WTC11 (cell line): ENCODE results near the gene FERMT1. TPM values are rescaled to one million over a fixed set of nuclear protein-coding genes. Genes with fewer than 3 reads are reported as not detected.

Experiments
- ATAC-seq: fragments of 200-7000 bp; cut with Tn5 transposase; 2 replicates; pipeline ENCODE4 v1.10.0; 2021; ENCODE audit warnings: mild to moderate bottlenecking, moderate library complexity
- CTCF ChIA-PET: fragments of 300-600 bp; sonication (Branson Sonifier 250); formaldehyde crosslinking; loops from one replicate; lab custom pipeline; 2021; ENCODE audit warnings: antibody characterized with exemption; lab: Charles Lee
- POLR2A ChIA-PET: fragments of 350-600 bp; sonication (Branson Sonifier 250); formaldehyde crosslinking; loops from one replicate; lab custom pipeline; 2021; ENCODE audit warnings: antibody characterized with exemption; lab: Charles Lee
- DNase-seq: peaks from one replicate; pipeline ENCODE4 v3.0.0; 2021; ENCODE audit warnings: low spot score
- H3K27ac Mint-ChIP-seq: 2 replicates; pipeline ENCODE4 v1.8.0; 2021; ENCODE audit warnings: mixed read lengths
- H3K27me3 Mint-ChIP-seq: 2 replicates; pipeline ENCODE4 v1.8.0; 2021; ENCODE audit warnings: low read depth, mild to moderate bottlenecking, moderate library complexity, mixed read lengths
- H3K36me3 Mint-ChIP-seq: 2 replicates; pipeline ENCODE4 v1.8.0; 2021; ENCODE audit warnings: mixed read lengths
- H3K4me1 Mint-ChIP-seq: 2 replicates; pipeline ENCODE4 v1.8.0; 2022; ENCODE audit warnings: mixed read lengths
- H3K4me3 Mint-ChIP-seq: 2 replicates; pipeline ENCODE4 v1.8.0; 2021; ENCODE audit warnings: mild to moderate bottlenecking, moderate library complexity, mixed read lengths
- H3K9me3 Mint-ChIP-seq: 2 replicates; pipeline ENCODE4 v1.8.0; 2021; ENCODE audit warnings: mixed read lengths
- AR ChIP-seq: fragments of 250-450 bp; sonication (Bioruptor Pico); IDR thresholded peaks from 2 replicates; pipeline ENCODE4 v1.9.0; 2021; ENCODE audit warnings: mild to moderate bottlenecking
- ATF1 ChIP-seq: sonication (generic); formaldehyde crosslinking; IDR thresholded peaks from 2 replicates; pipeline ENCODE4 v1.8.1; 2023; ENCODE audit warnings: mild to moderate bottlenecking, moderate library complexity, missing genetic modification reagents
- ATF3 ChIP-seq: sonication (generic); formaldehyde crosslinking; conservative IDR thresholded peaks from 2 replicates; pipeline ENCODE4 v1.8.1; 2022; ENCODE audit warnings: mild to moderate bottlenecking, missing genetic modification reagents
- ATF6 ChIP-seq: sonication (generic); formaldehyde crosslinking; IDR thresholded peaks from 2 replicates; pipeline ENCODE4 v1.8.1; 2023; ENCODE audit warnings: mild to moderate bottlenecking, missing genetic modification reagents
- CREM ChIP-seq: sonication (generic); formaldehyde crosslinking; IDR thresholded peaks from 2 replicates; pipeline ENCODE4 v1.8.1; 2022; ENCODE audit warnings: mild to moderate bottlenecking, missing genetic modification reagents, moderate library complexity
- HMGA2 ChIP-seq: fragments of 250-450 bp; sonication (Bioruptor Pico); IDR thresholded peaks from 2 replicates; pipeline ENCODE4 v1.4.0; 2021; ENCODE audit warnings: mild to moderate bottlenecking, moderate library complexity
- NFYB ChIP-seq: sonication (generic); formaldehyde crosslinking; conservative IDR thresholded peaks from 2 replicates; pipeline ENCODE4 v1.8.0; 2022; ENCODE audit warnings: low read depth, missing genetic modification reagents
- OVOL2 ChIP-seq: fragments of 250-450 bp; sonication (Bioruptor Pico); IDR thresholded peaks from 2 replicates; pipeline ENCODE4 v1.9.0; 2021; ENCODE audit warnings: mild to moderate bottlenecking, borderline replicate concordance
- PREB ChIP-seq: sonication (generic); formaldehyde crosslinking; IDR thresholded peaks from 2 replicates; pipeline ENCODE4 v1.8.1; 2022; ENCODE audit warnings: mild to moderate bottlenecking, missing genetic modification reagents, moderate library complexity, borderline replicate concordance
- PRRX2 ChIP-seq: fragments of 250-450 bp; sonication (Bioruptor Pico); IDR thresholded peaks from 2 replicates; pipeline ENCODE4 v1.8.0; 2021; ENCODE audit warnings: mild to moderate bottlenecking
- SMAD4 ChIP-seq: sonication (generic); formaldehyde crosslinking; IDR thresholded peaks from 2 replicates; pipeline ENCODE4 v1.8.0; 2022; ENCODE audit warnings: mild to moderate bottlenecking, missing genetic modification reagents
- USF2 ChIP-seq: sonication (generic); formaldehyde crosslinking; IDR thresholded peaks from 2 replicates; pipeline ENCODE4 v1.8.1; 2023; ENCODE audit warnings: mild to moderate bottlenecking, missing genetic modification reagents, moderate library complexity
- ZNF416 ChIP-seq: fragments of 250-450 bp; sonication (Bioruptor Pico); IDR thresholded peaks from 2 replicates; pipeline ENCODE4 v1.9.0; 2021; ENCODE audit warnings: mild to moderate bottlenecking, inconsistent platforms
- ZNF423 ChIP-seq: fragments of 250-450 bp; sonication (Bioruptor Pico); IDR thresholded peaks from 2 replicates; pipeline ENCODE4 v2.1.2; 2022; ENCODE audit warnings: mild to moderate bottlenecking, moderate library complexity
- total RNA-seq: library from RNA; stranded (reverse); gene quantifications from 3 replicates; pipeline ENCODE4 v1.2.3, GENCODE V29; 2021
- TF ChIP-seq, protein P1 (sequence below): fragments of 250-450 bp; sonication (Bioruptor Pico); IDR thresholded peaks from 2 replicates; pipeline ENCODE4 v1.8.0; 2021; ENCODE audit warnings: mild to moderate bottlenecking
- TF ChIP-seq, protein P2 (sequence below): sonication (generic); formaldehyde crosslinking; IDR thresholded peaks from 2 replicates; pipeline ENCODE4 v1.8.1; 2022; ENCODE audit warnings: low read depth, mild to moderate bottlenecking, moderate library complexity, missing genetic modification reagents, borderline replicate concordance
- TF ChIP-seq, protein P3 (sequence below): sonication (generic); formaldehyde crosslinking; IDR thresholded peaks from 2 replicates; pipeline ENCODE4 v1.8.0; 2023; ENCODE audit warnings: missing genetic modification reagents, mild to moderate bottlenecking, borderline replicate concordance
- TF ChIP-seq, protein P4 (sequence below): fragments of 250-450 bp; sonication (Bioruptor Pico); IDR thresholded peaks from 2 replicates; pipeline ENCODE4 v1.9.0; 2021; ENCODE audit warnings: moderate library complexity, mild to moderate bottlenecking, inconsistent platforms, borderline replicate concordance

Gene FERMT1
- total RNA-seq, 1 experiment from 2014 or later, result 23.0 TPM

GRCh38 chr20:6152777-6153176 lies 29.9 kb upstream of the FERMT1 start:
- no peak overlapping the region for H3K4me3 Mint-ChIP-seq
- ChIA-PET CTCF (no interaction called here), POLR2A (no interaction called here)
- peaks cover 6% of the 10 kb centered on the region; the same call in 1 of the 2 replicates for H3K27me3 Mint-ChIP-seq
- no peak overlapping the region for H3K27ac Mint-ChIP-seq
- DNase-seq (no peak), ATAC-seq (no peak)
- H3K4me1 Mint-ChIP-seq, result no peaks in the 10 kb centered on the region
- H3K9me3 Mint-ChIP-seq, result peaks cover 47% of the 10 kb centered on the region
- H3K36me3 Mint-ChIP-seq, result peaks cover 24% of the 10 kb centered on the region
- TF ChIP-seq, protein P1, sequence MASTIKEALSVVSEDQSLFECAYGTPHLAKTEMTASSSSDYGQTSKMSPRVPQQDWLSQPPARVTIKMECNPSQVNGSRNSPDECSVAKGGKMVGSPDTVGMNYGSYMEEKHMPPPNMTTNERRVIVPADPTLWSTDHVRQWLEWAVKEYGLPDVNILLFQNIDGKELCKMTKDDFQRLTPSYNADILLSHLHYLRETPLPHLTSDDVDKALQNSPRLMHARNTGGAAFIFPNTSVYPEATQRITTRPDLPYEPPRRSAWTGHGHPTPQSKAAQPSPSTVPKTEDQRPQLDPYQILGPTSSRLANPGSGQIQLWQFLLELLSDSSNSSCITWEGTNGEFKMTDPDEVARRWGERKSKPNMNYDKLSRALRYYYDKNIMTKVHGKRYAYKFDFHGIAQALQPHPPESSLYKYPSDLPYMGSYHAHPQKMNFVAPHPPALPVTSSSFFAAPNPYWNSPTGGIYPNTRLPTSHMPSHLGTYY (CRISPR knock-in tag), result no peak
- TF ChIP-seq, protein P2, sequence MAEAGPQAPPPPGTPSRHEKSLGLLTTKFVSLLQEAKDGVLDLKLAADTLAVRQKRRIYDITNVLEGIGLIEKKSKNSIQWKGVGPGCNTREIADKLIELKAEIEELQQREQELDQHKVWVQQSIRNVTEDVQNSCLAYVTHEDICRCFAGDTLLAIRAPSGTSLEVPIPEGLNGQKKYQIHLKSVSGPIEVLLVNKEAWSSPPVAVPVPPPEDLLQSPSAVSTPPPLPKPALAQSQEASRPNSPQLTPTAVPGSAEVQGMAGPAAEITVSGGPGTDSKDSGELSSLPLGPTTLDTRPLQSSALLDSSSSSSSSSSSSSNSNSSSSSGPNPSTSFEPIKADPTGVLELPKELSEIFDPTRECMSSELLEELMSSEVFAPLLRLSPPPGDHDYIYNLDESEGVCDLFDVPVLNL (CRISPR knock-in tag), result no peak
- TF ChIP-seq ATF6 (CRISPR knock-in tag) (no peak), USF2 (no peak), ZNF423 (CRISPR knock-in tag) (no peak), PRRX2 (no peak), OVOL2 (CRISPR knock-in tag) (no peak), AR (no peak), ATF3 (CRISPR knock-in tag) (no peak), NFYB (CRISPR knock-in tag) (no peak), ZNF416 (CRISPR knock-in tag) (no peak), SMAD4 (CRISPR knock-in tag) (no peak), CREM (no peak), PREB (no peak), ATF1 (no peak), HMGA2 (CRISPR knock-in tag) (no peak)
- TF ChIP-seq, protein P3, sequence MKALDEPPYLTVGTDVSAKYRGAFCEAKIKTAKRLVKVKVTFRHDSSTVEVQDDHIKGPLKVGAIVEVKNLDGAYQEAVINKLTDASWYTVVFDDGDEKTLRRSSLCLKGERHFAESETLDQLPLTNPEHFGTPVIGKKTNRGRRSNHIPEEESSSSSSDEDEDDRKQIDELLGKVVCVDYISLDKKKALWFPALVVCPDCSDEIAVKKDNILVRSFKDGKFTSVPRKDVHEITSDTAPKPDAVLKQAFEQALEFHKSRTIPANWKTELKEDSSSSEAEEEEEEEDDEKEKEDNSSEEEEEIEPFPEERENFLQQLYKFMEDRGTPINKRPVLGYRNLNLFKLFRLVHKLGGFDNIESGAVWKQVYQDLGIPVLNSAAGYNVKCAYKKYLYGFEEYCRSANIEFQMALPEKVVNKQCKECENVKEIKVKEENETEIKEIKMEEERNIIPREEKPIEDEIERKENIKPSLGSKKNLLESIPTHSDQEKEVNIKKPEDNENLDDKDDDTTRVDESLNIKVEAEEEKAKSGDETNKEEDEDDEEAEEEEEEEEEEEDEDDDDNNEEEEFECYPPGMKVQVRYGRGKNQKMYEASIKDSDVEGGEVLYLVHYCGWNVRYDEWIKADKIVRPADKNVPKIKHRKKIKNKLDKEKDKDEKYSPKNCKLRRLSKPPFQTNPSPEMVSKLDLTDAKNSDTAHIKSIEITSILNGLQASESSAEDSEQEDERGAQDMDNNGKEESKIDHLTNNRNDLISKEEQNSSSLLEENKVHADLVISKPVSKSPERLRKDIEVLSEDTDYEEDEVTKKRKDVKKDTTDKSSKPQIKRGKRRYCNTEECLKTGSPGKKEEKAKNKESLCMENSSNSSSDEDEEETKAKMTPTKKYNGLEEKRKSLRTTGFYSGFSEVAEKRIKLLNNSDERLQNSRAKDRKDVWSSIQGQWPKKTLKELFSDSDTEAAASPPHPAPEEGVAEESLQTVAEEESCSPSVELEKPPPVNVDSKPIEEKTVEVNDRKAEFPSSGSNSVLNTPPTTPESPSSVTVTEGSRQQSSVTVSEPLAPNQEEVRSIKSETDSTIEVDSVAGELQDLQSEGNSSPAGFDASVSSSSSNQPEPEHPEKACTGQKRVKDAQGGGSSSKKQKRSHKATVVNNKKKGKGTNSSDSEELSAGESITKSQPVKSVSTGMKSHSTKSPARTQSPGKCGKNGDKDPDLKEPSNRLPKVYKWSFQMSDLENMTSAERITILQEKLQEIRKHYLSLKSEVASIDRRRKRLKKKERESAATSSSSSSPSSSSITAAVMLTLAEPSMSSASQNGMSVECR (CRISPR knock-in tag), result no peak
- TF ChIP-seq, protein P4, sequence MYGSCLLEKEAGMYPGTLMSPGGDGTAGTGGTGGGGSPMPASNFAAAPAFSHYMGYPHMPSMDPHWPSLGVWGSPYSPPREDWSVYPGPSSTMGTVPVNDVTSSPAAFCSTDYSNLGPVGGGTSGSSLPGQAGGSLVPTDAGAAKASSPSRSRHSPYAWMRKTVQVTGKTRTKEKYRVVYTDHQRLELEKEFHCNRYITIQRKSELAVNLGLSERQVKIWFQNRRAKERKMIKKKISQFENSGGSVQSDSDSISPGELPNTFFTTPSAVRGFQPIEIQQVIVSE (CRISPR knock-in tag), result no peak
